ENCODE results near the gene CILP2. TPM values are rescaled to one million over a fixed set of nuclear protein-coding genes. Genes with fewer than 3 reads are reported as not detected.

The CILP2 gene
- total and polyA plus RNA-seq, 12 donors = 0.07 to 0.61 (median 0.21) TPM; not detected in 2

GRCh38 chr19:19528721-19529490 lies 9.2 kb upstream of the CILP2 start, which contains the start of gene YJEFN3:
YJEFN3 (plus strand) TSS chr19:19528911; CDS start chr19:19528933, 22 bp downstream.
- Histone ChIP-seq H3K27ac (no peak within 1 kb of the TSS), H3K27me3 (no peaks in the 10 kb centered on the region), H3K4me3 (peak within 1 kb of the TSS in 3 of 10 donors; percentile 11 to 27 (median 26)), H3K9me3 (no peaks in the 10 kb centered on the region), H3K36me3 (peaks cover 0 to 52% (median 0%) of the 10 kb centered on the region in 9 donors), H3K4me1 (peaks cover 3 to 48% (median 9%) of the 10 kb centered on the region in 9 donors)
- ATAC-seq (peak; percentile 5 to 51 (median 30)), DNase-seq (peak in 1 of 2 donors; percentile 48)
- TF ChIP-seq, protein P1, sequence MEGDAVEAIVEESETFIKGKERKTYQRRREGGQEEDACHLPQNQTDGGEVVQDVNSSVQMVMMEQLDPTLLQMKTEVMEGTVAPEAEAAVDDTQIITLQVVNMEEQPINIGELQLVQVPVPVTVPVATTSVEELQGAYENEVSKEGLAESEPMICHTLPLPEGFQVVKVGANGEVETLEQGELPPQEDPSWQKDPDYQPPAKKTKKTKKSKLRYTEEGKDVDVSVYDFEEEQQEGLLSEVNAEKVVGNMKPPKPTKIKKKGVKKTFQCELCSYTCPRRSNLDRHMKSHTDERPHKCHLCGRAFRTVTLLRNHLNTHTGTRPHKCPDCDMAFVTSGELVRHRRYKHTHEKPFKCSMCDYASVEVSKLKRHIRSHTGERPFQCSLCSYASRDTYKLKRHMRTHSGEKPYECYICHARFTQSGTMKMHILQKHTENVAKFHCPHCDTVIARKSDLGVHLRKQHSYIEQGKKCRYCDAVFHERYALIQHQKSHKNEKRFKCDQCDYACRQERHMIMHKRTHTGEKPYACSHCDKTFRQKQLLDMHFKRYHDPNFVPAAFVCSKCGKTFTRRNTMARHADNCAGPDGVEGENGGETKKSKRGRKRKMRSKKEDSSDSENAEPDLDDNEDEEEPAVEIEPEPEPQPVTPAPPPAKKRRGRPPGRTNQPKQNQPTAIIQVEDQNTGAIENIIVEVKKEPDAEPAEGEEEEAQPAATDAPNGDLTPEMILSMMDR (IDR thresholded peaks at IDR 0.05) = no peak
- 37 to 56% methylated on average over 48 to 50 of the region's 50 CpGs for WGBS, 2 donors
- intact Hi-C loops (cut with DNase I) = no loop called here

GRCh38 chr19:19529783-19530422 lies 8.2 kb upstream of the CILP2 start:
- Histone ChIP-seq H3K27ac (no peak overlapping the region), H3K4me1 (peaks cover 1 to 38% (median 9%) of the 10 kb centered on the region in 9 donors), H3K4me3 (no peak overlapping the region), H3K9me3 (no peaks in the 10 kb centered on the region), H3K27me3 (no peaks in the 10 kb centered on the region), H3K36me3 (peaks cover 0 to 44% (median 0%) of the 10 kb centered on the region in 9 donors)
- DNase-seq (no peak), ATAC-seq (no peak)
- intact Hi-C loops (cut with DNase I) = loop anchor here in 9 of 10 donors (2.0 to 10.0 kb wide), 6 partner anchors 112 to 435 kb away; partner anchors contain the start of gene GMIP (in 3 of the 9)
- WGBS, 2 donors = 75 to 77% methylated on average over 11 of the region's 11 CpGs
- TF ChIP-seq, protein P1 (IDR thresholded peaks at IDR 0.05) = no peak

GRCh38 chr19:19530423-19530804 lies 7.7 kb upstream of the CILP2 start:
- no peak overlapping the region for H3K27ac ChIP-seq
- intact Hi-C loops (cut with DNase I) = loop anchor here in 9 of 10 donors (2.0 to 10.0 kb wide), 6 partner anchors 112 to 434 kb away; partner anchors contain the start of gene GMIP (in 3 of the 9)
- H3K9me3 ChIP-seq = no peaks in the 10 kb centered on the region
- H3K36me3 ChIP-seq = peaks cover 0 to 39% (median 0%) of the 10 kb centered on the region in 9 donors
- DNase-seq (no peak), ATAC-seq (no peak)
- WGBS, 2 donors = 55 to 57% methylated on average over 9 of the region's 9 CpGs
- peaks cover 0 to 33% (median 9%) of the 10 kb centered on the region in 9 donors for H3K4me1 ChIP-seq
- TF ChIP-seq, protein P1 (IDR thresholded peaks at IDR 0.05) = no peak
- no peak overlapping the region for H3K4me3 ChIP-seq
- H3K27me3 ChIP-seq = no peaks in the 10 kb centered on the region

- Histone ChIP-seq H3K4me3 (no peak overlapping the region), H3K27ac (no peak overlapping the region), H3K9me3 (no peaks in the 10 kb centered on the region), H3K36me3 (peaks cover 0 to 35% (median 0%) of the 10 kb centered on the region in 9 donors), H3K4me1 (peaks cover 0 to 28% (median 7%) of the 10 kb centered on the region in 9 donors), H3K27me3 (no peaks in the 10 kb centered on the region)
- TF ChIP-seq, protein P1 (IDR thresholded peaks at IDR 0.05) = no peak
- DNase-seq (no peak), ATAC-seq (no peak)
- intact Hi-C loops (cut with DNase I) = loop anchor here in 9 of 10 donors (2.0 to 10.0 kb wide), 6 partner anchors 111 to 434 kb away; partner anchors contain the start of gene GMIP (in 3 of the 9)
- 82 to 85% methylated on average over 4 of the region's 4 CpGs for WGBS, 2 donors
These were observed 7.2 kb upstream of the CILP2 start for GRCh38 chr19:19530889-19531288.
